Loucy (cell line): Measurements from ENCODE around the gene FBP2.

Experiments used
- CTCF ChIP-seq: fragments of 200-600 bp; sonication (generic); conservative IDR thresholded peaks from 2 replicates; pipeline ENCODE4 v1.5.1; 2014; ENCODE audit warnings: mild to moderate bottlenecking, antibody characterized with exemption, low read length
- EZH2phosphoT487 ChIP-seq: fragments of 200-600 bp; IDR thresholded peaks from 2 replicates; pipeline ENCODE4 v1.6.1; 2018; ENCODE audit warnings: antibody characterized with exemption, mild to moderate bottlenecking, moderate library complexity, borderline replicate concordance

GRCh38 chr9:94611638-94612068 is 18.0 kb upstream of the FBP2 start:
- no peak for TF ChIP-seq CTCF
- TF ChIP-seq EZH2phosphoT487, result no peak
